Suppressor macrophage (primary cell): ENCODE data around the gene DBN1.

ENCODE experiments used
- DNase-seq, 4 experiments: peaks; one replicate each; pipeline ENCODE4 v3.0.0-alpha.2; 2020 to 2022

DBN1 gene

GRCh38 chr5:177443144-177443983 is 30.1 kb downstream of the DBN1 start:
- DNase-seq, result no peak

- no peak for DNase-seq
Observed at GRCh38 chr5:177442066-177442826, 31.2 kb downstream of the DBN1 start.

- DNase-seq, result no peak
Observed at GRCh38 chr5:177440990-177441780, 32.2 kb downstream of the DBN1 start.

GRCh38 chr5:177440211-177440989 is 33.0 kb downstream of the DBN1 start:
- DNase-seq, result no peak

GRCh38 chr5:177439518-177440053 is 33.8 kb downstream of the DBN1 start:
- no peak for DNase-seq

GRCh38 chr5:177438468-177438867 is 35.0 kb downstream of the DBN1 start:
- no peak for DNase-seq

- no peak for DNase-seq
Observed at GRCh38 chr5:177437623-177438022, 35.8 kb downstream of the DBN1 start.

GRCh38 chr5:177435847-177436536 is 37.4 kb downstream of the DBN1 start:
- no peak for DNase-seq

GRCh38 chr5:177434942-177435738 is 38.3 kb downstream of the DBN1 start:
- DNase-seq, result no peak

GRCh38 chr5:177434437-177434836 is 39.0 kb downstream of the DBN1 start:
- no peak for DNase-seq

GRCh38 chr5:177433658-177434217 is 39.7 kb downstream of the DBN1 start:
- DNase-seq, result no peak

GRCh38 chr5:177432839-177433657 is 40.4 kb downstream of the DBN1 start:
- DNase-seq, result no peak

- no peak for DNase-seq
Observed at GRCh38 chr5:177432143-177432838, 41.1 kb downstream of the DBN1 start.

- peak in 3 of 4 experiments; percentile 41 to 55 (median 54) for DNase-seq
Observed at GRCh38 chr5:177431317-177432142, 41.9 kb downstream of the DBN1 start.

GRCh38 chr5:177430972-177431316 is 42.5 kb downstream of the DBN1 start:
- no peak for DNase-seq

- no peak for DNase-seq
Observed at GRCh38 chr5:177430140-177430951, 43.1 kb downstream of the DBN1 start.
